ENCODE results near the gene ADARB2. TPM values are rescaled to one million over a fixed set of nuclear protein-coding genes. Genes with fewer than 3 reads are reported as not detected.

ADARB2 gene
- total RNA-seq, 6 experiments from 2014 or later: not detected

- H3K27me3 Mint-ChIP-seq (ENCODE audit: insufficient read depth): peaks cover 3% of the 10 kb centered on the region; the same call in 1 of the 2 replicates
- no peak for DNase-seq
- H3K36me3 Mint-ChIP-seq (ENCODE audit: low read depth): peaks cover 9% of the 10 kb centered on the region
- H3K4me3 Mint-ChIP-seq: no peak overlapping the region
- no peaks in the 10 kb centered on the region for H3K4me1 Mint-ChIP-seq (ENCODE audit: low read depth)
- TF ChIP-seq CTCF (IDR thresholded peaks at IDR 0.05): no peak
- no peak overlapping the region for H3K27ac Mint-ChIP-seq
- peaks cover 63% of the 10 kb centered on the region for H3K9me3 Mint-ChIP-seq
Observed at GRCh38 chr10:1632141-1632540, 105.2 kb downstream of the ADARB2 start.

- no peak for TF ChIP-seq CTCF (IDR thresholded peaks at IDR 0.05)
- Mint-ChIP-seq H3K4me1 (ENCODE audit: low read depth) (no peaks in the 10 kb centered on the region), H3K27me3 (ENCODE audit: insufficient read depth) (peaks cover 3% of the 10 kb centered on the region; the same call in 1 of the 2 replicates), H3K36me3 (ENCODE audit: low read depth) (peaks cover 9% of the 10 kb centered on the region), H3K9me3 (peaks cover 69% of the 10 kb centered on the region), H3K27ac (no peak overlapping the region), H3K4me3 (no peak overlapping the region)
- DNase-seq: no peak
Observed at GRCh38 chr10:1631282-1631681, 106.0 kb downstream of the ADARB2 start.

- H3K9me3 Mint-ChIP-seq: peaks cover 71% of the 10 kb centered on the region
- no peak overlapping the region for H3K4me3 Mint-ChIP-seq
- no peak overlapping the region for H3K27ac Mint-ChIP-seq
- H3K36me3 Mint-ChIP-seq (ENCODE audit: low read depth): peaks cover 9% of the 10 kb centered on the region
- DNase-seq: no peak
- H3K4me1 Mint-ChIP-seq (ENCODE audit: low read depth): no peaks in the 10 kb centered on the region
- H3K27me3 Mint-ChIP-seq (ENCODE audit: insufficient read depth): peaks cover 3% of the 10 kb centered on the region; the same call in 1 of the 2 replicates
- TF ChIP-seq CTCF (IDR thresholded peaks at IDR 0.05): no peak
Observed at GRCh38 chr10:1630304-1630703, 107.0 kb downstream of the ADARB2 start.

GRCh38 chr10:1629326-1630198, 107.8 kb downstream of the ADARB2 start:
- DNase-seq: no peak
- H3K27ac Mint-ChIP-seq: no peak overlapping the region
- no peak for TF ChIP-seq CTCF (IDR thresholded peaks at IDR 0.05)
- no peak overlapping the region for H3K4me3 Mint-ChIP-seq
- no peaks in the 10 kb centered on the region for H3K4me1 Mint-ChIP-seq (ENCODE audit: low read depth)
- peaks cover 9% of the 10 kb centered on the region for H3K36me3 Mint-ChIP-seq (ENCODE audit: low read depth)
- H3K9me3 Mint-ChIP-seq: peaks cover 65% of the 10 kb centered on the region
- peaks cover 3% of the 10 kb centered on the region; the same call in 1 of the 2 replicates for H3K27me3 Mint-ChIP-seq (ENCODE audit: insufficient read depth)

GRCh38 chr10:1628757-1629156, 108.6 kb downstream of the ADARB2 start:
- H3K27me3 Mint-ChIP-seq (ENCODE audit: insufficient read depth): peaks cover 3% of the 10 kb centered on the region; the same call in 1 of the 2 replicates
- H3K4me1 Mint-ChIP-seq (ENCODE audit: low read depth): no peaks in the 10 kb centered on the region
- no peak for TF ChIP-seq CTCF (IDR thresholded peaks at IDR 0.05)
- no peak overlapping the region for H3K27ac Mint-ChIP-seq
- peaks cover 9% of the 10 kb centered on the region for H3K36me3 Mint-ChIP-seq (ENCODE audit: low read depth)
- DNase-seq: no peak
- peaks cover 70% of the 10 kb centered on the region for H3K9me3 Mint-ChIP-seq
- H3K4me3 Mint-ChIP-seq: no peak overlapping the region

Measured in HFFc6 (cell line).